Uterus (tissue), 4 donors: Measurements from ENCODE around the gene SCG5. TPM values are rescaled to one million over a fixed set of nuclear protein-coding genes. Genes with fewer than 3 reads are reported as not detected.

Source experiments
- DNase-seq, 2 donors: peaks; one replicate each; pipeline ENCODE4 v3.0.0-alpha.2; 2019 to 2020
- H3K27ac ChIP-seq, 2 donors: fragments of 200-600 bp; sonication (generic); 1 replicate in 1 of 2; 2 replicates in 1 of 2; pipeline ENCODE4 v1.5.1; 2016 to 2018
- H3K27me3 ChIP-seq, 2 donors: fragments of 200-600 bp; sonication (generic); one replicate each; pipeline ENCODE4 v1.5.1; 2018 to 2019; ENCODE audit warnings: control low read depth in 1 of 2
- H3K36me3 ChIP-seq, 2 donors: fragments of 200-600 bp; sonication (generic); one replicate each; pipeline ENCODE4 v1.5.1; 2019; ENCODE audit warnings: control low read depth in 1 of 2
- H3K4me1 ChIP-seq, 2 donors: fragments of 200-600 bp; sonication (generic); one replicate each; pipeline ENCODE4 v1.5.1; 2018 to 2019; ENCODE audit warnings: control low read depth in 1 of 2
- H3K4me3 ChIP-seq, 2 donors: fragments of 200-600 bp; sonication (generic); 1 replicate in 1 of 2; 2 replicates in 1 of 2; pipeline ENCODE4 v1.5.1; 2018 to 2019; ENCODE audit warnings: mild to moderate bottlenecking in 1 of 2
- H3K9me3 ChIP-seq, 2 donors: fragments of 200-600 bp; sonication (generic); one replicate each; pipeline ENCODE4 v1.5.1; 2019; ENCODE audit warnings: control low read depth in 1 of 2
- CTCF ChIP-seq, 4 experiments: fragments of 200-600 bp in 2 of 4; fragments of 450-650 bp in 2 of 4; sonication (generic) in 2 of 4; IDR thresholded peaks; one replicate each; pipeline ENCODE4 v1.5.1; 2016 to 2019; ENCODE audit warnings: antibody characterized with exemption in 4 of 4, mild to moderate bottlenecking in 2 of 4, moderate library complexity in 1 of 4
- POLR2A ChIP-seq, 2 donors: fragments of 450-650 bp; IDR thresholded peaks; one replicate each; pipeline ENCODE4 v1.6.1; 2016; ENCODE audit warnings: antibody characterized with exemption in 2 of 2, mild to moderate bottlenecking in 1 of 2, moderate library complexity in 1 of 2
- intact Hi-C: fragments of 100-400 bp; cut with DNase I; formaldehyde crosslinking; loops from one replicate; pipeline ENCODE4 v1.15.1; 2023; ENCODE audit warnings: low total_unique reads
- total RNA-seq, 4 donors: library from RNA; depleted of rRNA in 3 of 4; stranded (reverse); fragments of >200 nt in 3 of 4; gene quantifications; one replicate each; pipeline versions ENCODE4 v1.1.0 to v1.2.4, GENCODE V29; 2014 to 2023
- donor health status: DM: yes; HTN: yes; CAD: no.

SCG5 gene
- total RNA-seq, 4 donors from 2014 or later = 1.4 to 42.2 TPM; not detected in 2

GRCh38 chr15:32646291-32646690, 4.8 kb downstream of the SCG5 start:
- Histone ChIP-seq H3K36me3 (no peaks in the 10 kb centered on the region), H3K27ac (no peak overlapping the region), H3K4me3 (no peak overlapping the region), H3K4me1 (no peaks in the 10 kb centered on the region), H3K27me3 (no peaks in the 10 kb centered on the region), H3K9me3 (no peaks in the 10 kb centered on the region)
- TF ChIP-seq CTCF (IDR thresholded peaks at IDR 0.05) = no peak
- TF ChIP-seq POLR2A (IDR thresholded peaks at IDR 0.05) = no peak
- no peak for DNase-seq
- intact Hi-C loops = no loop called here

- no peak overlapping the region for H3K27ac ChIP-seq
- intact Hi-C loops = no loop called here
These were observed 7.8 kb downstream of the SCG5 start for GRCh38 chr15:32649342-32649741.

GRCh38 chr15:32651229-32651837, 9.8 kb downstream of the SCG5 start:
- Histone ChIP-seq H3K4me3 (no peak overlapping the region), H3K36me3 (no peaks in the 10 kb centered on the region), H3K9me3 (no peaks in the 10 kb centered on the region), H3K4me1 (no peaks in the 10 kb centered on the region), H3K27ac (no peak overlapping the region), H3K27me3 (no peaks in the 10 kb centered on the region)
- DNase-seq = peak in 1 of 2 donors; percentile 19
- no peak for TF ChIP-seq POLR2A (IDR thresholded peaks at IDR 0.05)
- TF ChIP-seq CTCF (IDR thresholded peaks at IDR 0.05) = peak; percentile 43 to 57 (median 49)
- intact Hi-C loops = no loop called here

More at GRCh38 chr15:32649342-32649741, 7.8 kb downstream of the SCG5 start:
- TF ChIP-seq CTCF (IDR thresholded peaks at IDR 0.05) (no peak), POLR2A (IDR thresholded peaks at IDR 0.05) (no peak)
- DNase-seq = no peak
- Histone ChIP-seq H3K9me3 (no peaks in the 10 kb centered on the region), H3K4me3 (no peak overlapping the region), H3K27me3 (no peaks in the 10 kb centered on the region), H3K4me1 (no peaks in the 10 kb centered on the region), H3K36me3 (no peaks in the 10 kb centered on the region)

GRCh38 chr15:32652178-32652577, 10.7 kb downstream of the SCG5 start:
- Histone ChIP-seq H3K36me3 (no peaks in the 10 kb centered on the region), H3K9me3 (no peaks in the 10 kb centered on the region), H3K27ac (no peak overlapping the region), H3K27me3 (no peaks in the 10 kb centered on the region), H3K4me3 (no peak overlapping the region), H3K4me1 (no peaks in the 10 kb centered on the region)
- no peak for DNase-seq
- intact Hi-C loops = no loop called here
- no peak for TF ChIP-seq CTCF (IDR thresholded peaks at IDR 0.05)
- no peak for TF ChIP-seq POLR2A (IDR thresholded peaks at IDR 0.05)

- intact Hi-C loops = no loop called here
- H3K9me3 ChIP-seq = no peaks in the 10 kb centered on the region
- H3K4me1 ChIP-seq = no peaks in the 10 kb centered on the region
- TF ChIP-seq POLR2A (IDR thresholded peaks at IDR 0.05) (no peak), CTCF (IDR thresholded peaks at IDR 0.05) (no peak)
- H3K27ac ChIP-seq = no peak overlapping the region
- H3K36me3 ChIP-seq = no peaks in the 10 kb centered on the region
- no peaks in the 10 kb centered on the region for H3K27me3 ChIP-seq
- DNase-seq = no peak
- H3K4me3 ChIP-seq = no peak overlapping the region
These were observed 14.6 kb downstream of the SCG5 start for GRCh38 chr15:32656091-32656490.
